ENCODE results near the gene BCL7B.
"Not testable (repeated sequence)": the region's sequence is repeated elsewhere in the genome, so short reads cannot be mapped to it uniquely, and the experiment has no call there.

DNA sequence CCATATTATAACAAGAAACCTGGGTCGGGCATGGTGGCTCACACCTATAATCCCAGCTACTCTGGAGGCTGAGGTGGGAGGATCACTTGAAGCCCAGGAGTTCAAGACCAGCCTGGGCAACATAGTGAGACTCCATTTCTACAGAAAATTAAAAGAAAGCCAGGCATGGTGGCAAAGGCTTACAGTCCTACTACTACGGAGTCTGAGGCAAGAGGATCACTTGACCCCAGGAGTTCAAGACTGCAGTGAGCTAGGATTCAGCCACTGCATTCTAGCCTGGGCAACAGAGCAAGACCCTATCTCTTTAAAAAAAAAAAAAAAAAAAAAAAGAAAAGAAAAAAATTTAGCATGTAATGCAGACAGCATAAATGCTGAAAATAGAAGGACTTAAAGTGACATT is 19.0 kb downstream of the BCL7B start:
- TF ChIP-seq, protein P1, sequence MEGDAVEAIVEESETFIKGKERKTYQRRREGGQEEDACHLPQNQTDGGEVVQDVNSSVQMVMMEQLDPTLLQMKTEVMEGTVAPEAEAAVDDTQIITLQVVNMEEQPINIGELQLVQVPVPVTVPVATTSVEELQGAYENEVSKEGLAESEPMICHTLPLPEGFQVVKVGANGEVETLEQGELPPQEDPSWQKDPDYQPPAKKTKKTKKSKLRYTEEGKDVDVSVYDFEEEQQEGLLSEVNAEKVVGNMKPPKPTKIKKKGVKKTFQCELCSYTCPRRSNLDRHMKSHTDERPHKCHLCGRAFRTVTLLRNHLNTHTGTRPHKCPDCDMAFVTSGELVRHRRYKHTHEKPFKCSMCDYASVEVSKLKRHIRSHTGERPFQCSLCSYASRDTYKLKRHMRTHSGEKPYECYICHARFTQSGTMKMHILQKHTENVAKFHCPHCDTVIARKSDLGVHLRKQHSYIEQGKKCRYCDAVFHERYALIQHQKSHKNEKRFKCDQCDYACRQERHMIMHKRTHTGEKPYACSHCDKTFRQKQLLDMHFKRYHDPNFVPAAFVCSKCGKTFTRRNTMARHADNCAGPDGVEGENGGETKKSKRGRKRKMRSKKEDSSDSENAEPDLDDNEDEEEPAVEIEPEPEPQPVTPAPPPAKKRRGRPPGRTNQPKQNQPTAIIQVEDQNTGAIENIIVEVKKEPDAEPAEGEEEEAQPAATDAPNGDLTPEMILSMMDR (IDR thresholded peaks at IDR 0.05) = not testable (repeated sequence)
- not testable (repeated sequence) for TF ChIP-seq POLR2A (IDR thresholded peaks at IDR 0.05)
